WERI-Rb-1 (cell line): Measurements from ENCODE around the gene DCUN1D3.

ENCODE experiments used
- DNase-seq: peaks from one replicate; pipeline ENCODE4 v3.0.0-alpha.2; 2020
- H3K27ac ChIP-seq: fragments of 250-450 bp; sonication (Bioruptor Pico); 2 replicates; pipeline ENCODE4 v1.5.1; 2020; ENCODE audit warnings: mild to moderate bottlenecking, moderate library complexity
- H3K27me3 ChIP-seq: fragments of 250-450 bp; sonication (Bioruptor Pico); 2 replicates; pipeline ENCODE4 v1.5.1; 2021; ENCODE audit warnings: mild to moderate bottlenecking, low read depth, moderate library complexity; ENCODE audit not compliant: insufficient read depth, severe bottlenecking
- H3K36me3 ChIP-seq: fragments of 250-450 bp; sonication (Bioruptor Pico); 2 replicates; pipeline ENCODE4 v1.5.1; 2020; ENCODE audit warnings: mild to moderate bottlenecking, moderate library complexity
- H3K4me3 ChIP-seq: 2 replicates; pipeline ENCODE4 v1.5.1; 2011; ENCODE audit warnings: low read depth, mild to moderate bottlenecking, control low read depth, low read length
- H3K9me3 ChIP-seq: fragments of 250-450 bp; sonication (Bioruptor Pico); 2 replicates; pipeline ENCODE4 v1.5.1; 2021; ENCODE audit warnings: mild to moderate bottlenecking, moderate library complexity; ENCODE audit not compliant: severe bottlenecking
- CTCF ChIP-seq: IDR thresholded peaks from 2 replicates; pipeline ENCODE4 v1.5.1; 2011; ENCODE audit warnings: low read depth, mild to moderate bottlenecking, control low read depth, inconsistent platforms, low read length

The DCUN1D3 gene

GRCh38 chr16:20923876-20924275, 23.7 kb upstream of the DCUN1D3 start:
- TF ChIP-seq CTCF = no peak

GRCh38 chr16:20920799-20921198, 20.6 kb upstream of the DCUN1D3 start:
- Histone ChIP-seq H3K27ac (no peak overlapping the region), H3K9me3 (no peaks in the 10 kb centered on the region), H3K36me3 (peaks cover 35% of the 10 kb centered on the region), H3K27me3 (no peaks in the 10 kb centered on the region), H3K4me3 (no peak overlapping the region)
- TF ChIP-seq CTCF = no peak
- DNase-seq = no peak

More at GRCh38 chr16:20923876-20924275, 23.7 kb upstream of the DCUN1D3 start:
- H3K36me3 ChIP-seq = peaks cover 29% of the 10 kb centered on the region
- no peaks in the 10 kb centered on the region for H3K27me3 ChIP-seq
- H3K9me3 ChIP-seq = no peaks in the 10 kb centered on the region
- DNase-seq = no peak
- no peak overlapping the region for H3K4me3 ChIP-seq
- no peak overlapping the region for H3K27ac ChIP-seq

- Histone ChIP-seq H3K27me3 (no peaks in the 10 kb centered on the region), H3K36me3 (peaks cover 36% of the 10 kb centered on the region), H3K9me3 (no peaks in the 10 kb centered on the region), H3K4me3 (no peak overlapping the region), H3K27ac (no peak overlapping the region)
- no peak for DNase-seq
- no peak for TF ChIP-seq CTCF
These were observed 19.9 kb upstream of the DCUN1D3 start for GRCh38 chr16:20920091-20920490.

- Histone ChIP-seq H3K27ac (no peak overlapping the region), H3K4me3 (no peak overlapping the region), H3K9me3 (no peaks in the 10 kb centered on the region), H3K36me3 (peaks cover 31% of the 10 kb centered on the region), H3K27me3 (no peaks in the 10 kb centered on the region)
- no peak for TF ChIP-seq CTCF
- no peak for DNase-seq
These were observed 18.5 kb upstream of the DCUN1D3 start for GRCh38 chr16:20918486-20919239.

GRCh38 chr16:20916942-20917341, 16.8 kb upstream of the DCUN1D3 start:
- Histone ChIP-seq H3K4me3 (no peak overlapping the region), H3K27ac (no peak overlapping the region), H3K9me3 (no peaks in the 10 kb centered on the region), H3K36me3 (peaks cover 24% of the 10 kb centered on the region), H3K27me3 (no peaks in the 10 kb centered on the region)
- no peak for DNase-seq
- TF ChIP-seq CTCF = no peak

- no peak for TF ChIP-seq CTCF
- H3K9me3 ChIP-seq = no peaks in the 10 kb centered on the region
- DNase-seq = no peak
- no peak overlapping the region for H3K27ac ChIP-seq
- H3K4me3 ChIP-seq = no peak overlapping the region
- peaks cover 23% of the 10 kb centered on the region for H3K36me3 ChIP-seq
- H3K27me3 ChIP-seq = no peaks in the 10 kb centered on the region
These were observed 16.1 kb upstream of the DCUN1D3 start for GRCh38 chr16:20916289-20916688.
